ENCODE data around the gene PTPRE.

DNA sequence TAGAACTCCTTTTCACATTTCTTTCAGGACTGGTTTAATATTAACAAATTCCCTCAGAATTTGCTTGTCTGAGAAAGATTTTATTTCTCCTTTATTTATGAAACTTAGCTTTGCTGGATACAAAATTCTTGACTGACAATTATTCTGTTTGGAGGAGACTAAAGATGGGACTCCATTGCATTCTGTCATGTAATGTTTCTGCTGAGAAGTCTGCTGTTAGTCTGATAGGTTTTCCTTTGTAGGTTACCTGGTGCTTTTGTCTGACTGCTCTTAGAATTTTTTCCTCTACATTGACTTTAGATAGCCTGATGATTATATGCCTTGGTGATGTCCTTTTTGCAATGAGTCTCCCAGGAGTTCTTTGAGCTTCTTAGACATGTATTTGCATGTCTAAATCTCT, 37.6 kb upstream of the PTPRE start:
- TF ChIP-seq, protein P1, sequence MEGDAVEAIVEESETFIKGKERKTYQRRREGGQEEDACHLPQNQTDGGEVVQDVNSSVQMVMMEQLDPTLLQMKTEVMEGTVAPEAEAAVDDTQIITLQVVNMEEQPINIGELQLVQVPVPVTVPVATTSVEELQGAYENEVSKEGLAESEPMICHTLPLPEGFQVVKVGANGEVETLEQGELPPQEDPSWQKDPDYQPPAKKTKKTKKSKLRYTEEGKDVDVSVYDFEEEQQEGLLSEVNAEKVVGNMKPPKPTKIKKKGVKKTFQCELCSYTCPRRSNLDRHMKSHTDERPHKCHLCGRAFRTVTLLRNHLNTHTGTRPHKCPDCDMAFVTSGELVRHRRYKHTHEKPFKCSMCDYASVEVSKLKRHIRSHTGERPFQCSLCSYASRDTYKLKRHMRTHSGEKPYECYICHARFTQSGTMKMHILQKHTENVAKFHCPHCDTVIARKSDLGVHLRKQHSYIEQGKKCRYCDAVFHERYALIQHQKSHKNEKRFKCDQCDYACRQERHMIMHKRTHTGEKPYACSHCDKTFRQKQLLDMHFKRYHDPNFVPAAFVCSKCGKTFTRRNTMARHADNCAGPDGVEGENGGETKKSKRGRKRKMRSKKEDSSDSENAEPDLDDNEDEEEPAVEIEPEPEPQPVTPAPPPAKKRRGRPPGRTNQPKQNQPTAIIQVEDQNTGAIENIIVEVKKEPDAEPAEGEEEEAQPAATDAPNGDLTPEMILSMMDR (IDR thresholded peaks at IDR 0.05), result no peak
- no peak for TF ChIP-seq POLR2A (IDR thresholded peaks at IDR 0.05)
